Activated CD8-positive, alpha-beta memory T cell treated with anti-CD3 and anti-CD28 coated beads for 48 hours (primary cell): Measurements from ENCODE around the gene PFKL.

Experiments
- DNase-seq, 3 experiments: peaks; one replicate each; pipeline ENCODE4 v3.0.0-alpha.2; 2020; ENCODE audit warnings: low read depth in 2 of 3, low spot score in 2 of 3

Gene PFKL

DNA sequence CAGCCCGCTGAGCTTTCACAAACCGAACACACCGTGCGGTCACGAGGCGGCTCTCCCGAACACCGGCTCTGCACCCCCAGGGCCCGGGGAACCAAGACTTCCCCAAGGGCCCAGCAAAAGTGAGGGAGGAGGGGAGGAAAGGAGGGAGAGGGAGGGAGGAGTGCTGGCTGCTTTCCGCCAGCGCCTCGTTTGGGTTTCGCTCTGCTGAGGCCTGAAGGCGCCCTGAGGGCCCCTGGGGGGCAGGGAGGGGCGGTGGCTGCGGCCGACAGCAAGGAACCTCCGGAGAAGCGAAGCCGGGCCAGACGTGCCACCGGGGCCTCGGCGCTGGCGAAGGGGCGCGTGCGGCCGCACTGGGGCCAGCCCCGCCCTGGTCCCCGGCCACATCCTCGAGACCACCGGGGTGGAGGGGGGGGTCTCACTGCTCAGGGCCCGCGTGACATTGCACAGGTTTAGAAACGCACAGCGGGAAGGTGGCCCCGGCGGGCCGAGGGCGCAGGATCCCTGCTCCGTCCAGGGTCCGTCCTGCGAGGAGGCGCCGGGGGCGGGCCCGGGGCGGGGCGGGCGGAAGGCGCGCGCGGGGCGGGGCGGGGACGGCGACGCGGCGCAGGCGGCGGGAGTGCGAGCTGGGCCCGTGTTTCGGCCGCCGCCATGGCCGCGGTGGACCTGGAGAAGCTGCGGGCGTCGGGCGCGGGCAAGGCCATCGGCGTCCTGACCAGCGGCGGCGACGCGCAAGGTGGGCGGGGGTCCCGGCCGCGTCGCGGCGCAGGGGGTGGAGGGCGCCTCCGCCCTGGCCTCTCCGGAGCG is at the start of gene PFKL:
PFKL (plus strand) TSS at position 596 of the 804 bp plus-strand sequence; CDS start at position 649, 53 bp downstream.
- DNase-seq = peak; percentile 34 to 57 (median 56)

DNA sequence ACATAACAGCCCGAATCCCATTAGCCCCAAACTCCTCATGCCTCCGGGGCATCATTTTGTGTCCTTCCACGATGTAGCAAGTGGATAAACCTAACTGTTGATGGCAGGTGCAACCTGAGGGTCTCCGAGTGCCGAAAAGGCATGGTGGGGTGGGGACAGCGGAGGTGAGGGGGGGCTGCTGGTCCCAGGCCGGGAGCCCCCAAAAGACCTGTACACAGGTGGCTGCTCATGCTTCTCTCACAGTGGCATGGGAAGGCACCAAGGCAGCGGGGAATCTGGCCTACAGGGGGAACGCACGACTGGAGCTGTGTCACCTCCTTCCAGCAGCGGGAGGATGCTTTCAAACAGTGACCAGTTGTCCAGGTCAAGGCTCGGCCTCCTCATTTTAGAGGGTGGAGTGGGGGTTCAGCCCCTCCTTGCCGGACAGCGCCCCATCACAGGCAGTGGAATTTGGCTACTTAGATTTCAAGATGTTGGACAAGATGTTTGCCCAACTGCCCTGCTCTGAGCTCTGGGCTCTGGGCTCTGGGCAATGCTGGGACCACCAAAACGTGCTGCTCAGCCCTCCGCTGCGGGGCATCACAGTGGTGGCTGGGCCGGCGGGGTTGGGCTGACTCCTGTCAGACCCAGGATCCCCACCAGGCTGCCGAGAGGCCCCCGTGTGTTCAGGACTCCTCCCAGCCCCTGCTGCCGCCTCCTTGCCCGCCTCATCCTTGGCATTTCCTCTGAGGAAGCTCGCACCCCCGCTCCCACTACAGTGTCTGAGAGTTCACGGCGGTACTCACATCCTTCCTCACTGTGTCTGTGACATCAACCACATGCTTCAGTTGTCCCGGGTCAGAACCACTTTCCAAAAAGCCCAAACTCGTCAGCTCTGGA is 45.8 kb upstream of the PFKL start:
- DNase-seq = no peak

DNA sequence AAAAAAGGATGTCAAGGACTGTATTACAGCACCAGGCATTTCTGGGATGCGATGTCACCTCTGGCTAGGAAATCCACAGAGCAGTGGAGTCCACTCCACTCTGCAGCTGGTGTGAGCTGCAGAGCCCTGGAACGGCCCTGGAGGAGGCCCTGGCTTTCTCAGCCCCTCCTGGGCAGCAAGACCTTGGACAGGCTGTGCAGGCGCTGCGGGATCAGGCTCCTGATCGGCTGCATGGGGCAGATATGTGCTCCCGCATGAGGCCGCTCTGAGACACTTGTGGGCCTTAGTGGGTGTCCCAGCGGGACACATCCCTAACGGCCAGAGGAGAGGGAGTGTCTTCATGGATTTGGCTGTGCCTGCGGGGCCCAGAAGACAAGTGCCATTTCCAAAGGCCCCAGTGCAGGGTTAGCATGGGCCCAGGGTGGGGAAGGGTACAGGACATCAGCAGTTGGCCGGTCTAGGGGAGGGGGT is 44.3 kb upstream of the PFKL start:
- no peak for DNase-seq

- DNase-seq = no peak
Measured at GRCh38 chr21:44258056-44258725, 41.7 kb upstream of the PFKL start.

GRCh38 chr21:44259082-44259705 is 40.7 kb upstream of the PFKL start:
- DNase-seq = no peak

GRCh38 chr21:44260066-44260465 is 39.8 kb upstream of the PFKL start:
- DNase-seq = no peak

GRCh38 chr21:44260791-44261631 is 38.8 kb upstream of the PFKL start:
- no peak for DNase-seq

- DNase-seq = no peak
Measured at GRCh38 chr21:44261675-44262295, 38.1 kb upstream of the PFKL start, which contains the start of gene DNMT3L. Gene DNMT3L (minus strand): TSS chr21:44261897. CDS start chr21:44261259, 638 bp downstream.

- no peak for DNase-seq
Measured at GRCh38 chr21:44262338-44263056, 37.4 kb upstream of the PFKL start.

- no peak for DNase-seq
Measured at GRCh38 chr21:44263221-44263760, 36.6 kb upstream of the PFKL start.

DNA sequence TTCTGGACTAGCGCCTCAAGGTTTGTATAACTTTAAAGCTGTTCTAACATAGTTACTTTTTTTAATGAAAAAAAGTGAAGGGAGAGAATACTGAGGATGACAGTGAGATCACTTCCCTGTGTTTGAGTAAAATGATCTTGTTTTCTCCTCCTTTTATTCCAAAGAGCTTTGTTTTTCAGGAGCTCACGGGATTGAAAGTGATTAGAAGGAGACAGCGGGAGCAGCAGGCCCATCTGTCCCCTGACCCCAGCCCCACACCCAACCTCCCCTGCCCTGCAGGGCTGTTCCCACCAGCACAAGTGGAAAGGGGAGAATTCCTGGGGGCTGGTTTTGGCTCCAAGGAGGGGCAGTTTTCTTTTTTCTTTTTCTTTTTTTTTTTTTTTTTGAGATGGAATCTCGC is 36.1 kb upstream of the PFKL start:
- DNase-seq = no peak

DNA sequence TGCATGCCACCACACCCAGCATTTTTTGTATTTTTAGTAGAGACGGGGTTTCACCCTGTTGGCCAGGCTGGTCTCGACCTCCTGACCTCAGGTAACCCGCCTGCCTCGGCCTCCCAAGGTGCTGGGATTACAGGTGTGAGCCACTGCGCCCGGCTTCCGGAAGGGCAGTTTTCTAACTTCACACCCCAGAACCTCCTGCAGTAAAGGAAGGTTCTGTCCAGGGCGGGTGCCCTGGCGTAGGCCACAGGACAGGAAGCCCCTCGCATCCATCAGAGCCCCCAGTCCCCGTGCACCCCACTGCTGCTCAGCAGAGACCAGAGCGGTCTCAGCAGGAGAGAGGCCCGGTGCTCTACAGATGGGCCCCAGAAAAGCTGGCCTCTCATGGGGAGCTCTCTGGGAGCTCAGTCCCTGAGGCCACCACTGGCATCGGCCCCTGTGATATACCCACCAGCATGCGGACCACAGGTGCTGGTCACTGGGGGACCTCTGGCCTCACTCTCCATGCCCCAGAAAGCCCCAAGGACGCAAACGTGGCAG is 34.1 kb upstream of the PFKL start:
- DNase-seq = no peak

DNA sequence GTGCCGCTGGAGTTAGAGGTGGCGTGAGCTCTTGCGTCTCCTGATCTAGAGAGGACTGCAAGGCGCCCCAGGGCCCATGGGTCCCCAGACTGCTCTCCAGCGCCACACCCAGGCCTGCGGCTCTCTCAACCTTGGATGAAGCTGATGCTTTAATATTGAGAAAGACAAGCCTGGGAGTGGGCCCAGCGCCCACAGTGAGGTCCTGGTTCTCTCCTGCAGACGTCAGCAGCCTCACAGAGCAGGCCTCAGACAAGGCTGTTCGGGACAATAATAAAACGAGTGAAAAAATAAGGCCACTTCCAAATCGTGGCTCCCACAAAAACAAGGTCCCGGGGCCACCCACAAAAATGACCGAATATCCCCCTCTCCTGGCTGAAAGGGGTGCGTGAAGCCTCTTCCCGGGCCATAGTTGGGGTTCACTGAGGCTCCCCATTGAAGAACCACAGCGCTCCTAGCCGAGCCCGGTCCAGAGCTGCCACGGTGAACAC is 32.2 kb upstream of the PFKL start:
- no peak for DNase-seq

- no peak for DNase-seq
Measured at GRCh38 chr21:44269090-44269489, 30.8 kb upstream of the PFKL start.

GRCh38 chr21:44271558-44272283 is 28.1 kb upstream of the PFKL start:
- DNase-seq = no peak

DNA sequence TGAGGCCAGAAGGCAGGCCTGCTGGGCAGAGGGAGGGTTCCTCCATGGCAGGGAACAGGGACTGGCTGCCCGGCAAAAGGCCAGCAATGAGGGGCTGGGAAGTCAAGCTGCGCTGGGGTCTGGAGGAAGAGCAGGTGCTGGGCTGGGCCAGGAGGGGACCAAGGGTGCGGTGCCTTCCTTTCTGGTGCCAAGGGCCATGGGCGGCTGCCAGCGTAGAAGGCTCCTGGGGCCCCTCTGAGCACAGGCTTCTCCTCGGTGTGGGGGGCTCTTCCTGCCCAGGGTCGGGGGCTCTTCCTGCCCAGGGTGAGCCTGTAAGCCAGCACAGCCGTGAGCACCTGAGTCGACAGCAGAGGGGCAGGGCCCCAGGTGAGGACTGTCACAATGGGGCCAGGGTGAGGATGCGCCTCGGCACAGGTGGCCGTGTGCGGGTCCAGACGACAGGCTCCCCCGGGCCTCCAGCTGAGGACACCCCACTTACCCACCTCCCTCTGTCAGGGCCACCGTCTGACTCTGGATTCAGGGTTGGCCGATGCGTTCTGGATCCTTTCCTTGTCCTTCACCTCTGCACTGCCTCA is 27.5 kb upstream of the PFKL start:
- no peak for DNase-seq

GRCh38 chr21:44273046-44273445 is 26.8 kb upstream of the PFKL start:
- no peak for DNase-seq
